Measurements from ENCODE around the gene COG6.

COG6 gene

DNA sequence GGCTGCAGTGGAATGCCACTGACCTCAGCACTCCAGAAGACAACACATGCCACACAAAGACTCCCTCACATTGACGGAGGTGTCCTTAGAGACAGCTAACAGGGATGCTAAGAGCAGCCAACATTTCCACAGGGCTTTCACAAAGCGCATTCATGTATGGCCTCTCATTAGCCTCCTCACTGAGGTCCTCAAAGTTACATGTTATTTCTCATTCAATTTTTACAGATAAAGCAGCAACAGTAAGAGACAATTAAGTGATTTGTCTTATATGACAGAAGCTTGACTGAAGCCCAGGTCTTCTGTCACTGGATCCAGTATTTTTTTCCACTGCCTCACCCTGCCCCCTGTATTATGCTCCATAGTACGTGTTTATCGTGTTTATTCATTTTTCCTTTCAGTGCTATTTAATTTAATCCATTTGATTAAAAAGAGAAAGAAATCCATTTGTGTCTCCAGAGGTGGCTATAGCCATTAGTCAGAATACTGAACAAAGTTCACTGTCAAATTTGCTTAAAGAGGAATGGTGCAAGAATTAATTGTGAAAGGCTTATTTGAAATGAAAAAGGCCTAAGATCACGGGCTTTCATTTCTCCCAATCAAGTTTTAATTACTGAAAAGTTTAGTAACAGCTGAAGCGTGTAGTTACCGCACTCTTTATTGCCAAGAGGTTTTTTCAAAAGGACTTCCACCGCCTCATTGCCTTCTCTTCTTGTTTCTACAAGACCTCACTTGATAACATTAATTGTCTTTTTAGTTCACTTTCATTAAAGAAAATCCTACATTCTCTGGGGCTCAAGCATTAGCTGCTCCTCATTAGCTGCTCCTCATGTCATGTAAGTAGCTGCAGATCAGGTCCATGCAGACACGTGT is 115.0 kb downstream of the COG6 start:
- DNase-seq (ENCODE audit: low spot score), result no peak

- no peak for DNase-seq (ENCODE audit: low spot score)
Observed at GRCh38 chr13:39773833-39774232, 118.4 kb downstream of the COG6 start.

- no peak for DNase-seq (ENCODE audit: low spot score)
Observed at GRCh38 chr13:39776439-39776838, 121.0 kb downstream of the COG6 start.

DNA sequence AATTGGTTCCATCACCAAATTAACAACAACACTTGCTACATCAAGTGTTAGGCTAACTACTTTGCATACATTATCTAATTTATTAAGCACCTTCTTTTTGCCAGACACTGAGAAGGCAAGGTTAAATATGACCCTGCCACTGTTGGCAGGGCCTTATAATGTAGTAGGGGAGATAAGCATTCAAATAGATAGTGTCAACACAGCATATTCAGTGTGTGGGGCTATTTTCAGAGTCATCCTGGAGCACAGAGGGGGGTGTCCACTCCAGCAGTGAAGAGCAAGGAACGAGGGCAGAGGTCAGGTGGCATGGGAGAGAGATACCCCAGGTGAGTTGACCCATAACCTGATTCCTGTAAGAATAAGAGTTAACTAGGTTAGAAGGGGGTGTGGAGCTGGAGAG is 121.6 kb downstream of the COG6 start:
- DNase-seq (ENCODE audit: low spot score), result no peak

DNA sequence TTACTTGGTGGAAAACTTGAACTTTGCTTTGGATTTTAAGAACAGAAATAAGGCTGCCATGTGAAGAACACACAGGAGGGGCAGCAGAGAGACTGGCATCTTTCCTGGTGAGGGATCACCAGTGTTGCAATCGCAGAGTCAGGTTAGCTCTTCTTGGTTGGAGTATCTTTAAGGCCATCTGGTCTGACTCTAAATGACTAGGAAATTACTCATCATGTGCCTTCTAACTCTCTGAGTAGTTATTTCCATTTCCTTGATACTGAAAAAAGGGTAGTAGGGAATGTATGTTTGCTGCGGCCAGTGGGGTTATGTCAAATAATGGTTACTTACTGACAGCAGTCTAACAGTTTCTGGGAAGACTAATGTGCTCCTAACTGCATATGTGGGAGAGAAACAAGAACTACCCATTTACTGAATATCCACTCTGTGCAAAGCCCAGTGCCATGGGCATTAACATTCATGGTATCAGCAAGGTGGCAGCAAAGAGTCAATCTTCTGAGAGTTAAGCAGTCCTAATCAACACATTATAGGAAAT is 122.1 kb downstream of the COG6 start:
- DNase-seq (ENCODE audit: low spot score), result peak; percentile 21

DNA sequence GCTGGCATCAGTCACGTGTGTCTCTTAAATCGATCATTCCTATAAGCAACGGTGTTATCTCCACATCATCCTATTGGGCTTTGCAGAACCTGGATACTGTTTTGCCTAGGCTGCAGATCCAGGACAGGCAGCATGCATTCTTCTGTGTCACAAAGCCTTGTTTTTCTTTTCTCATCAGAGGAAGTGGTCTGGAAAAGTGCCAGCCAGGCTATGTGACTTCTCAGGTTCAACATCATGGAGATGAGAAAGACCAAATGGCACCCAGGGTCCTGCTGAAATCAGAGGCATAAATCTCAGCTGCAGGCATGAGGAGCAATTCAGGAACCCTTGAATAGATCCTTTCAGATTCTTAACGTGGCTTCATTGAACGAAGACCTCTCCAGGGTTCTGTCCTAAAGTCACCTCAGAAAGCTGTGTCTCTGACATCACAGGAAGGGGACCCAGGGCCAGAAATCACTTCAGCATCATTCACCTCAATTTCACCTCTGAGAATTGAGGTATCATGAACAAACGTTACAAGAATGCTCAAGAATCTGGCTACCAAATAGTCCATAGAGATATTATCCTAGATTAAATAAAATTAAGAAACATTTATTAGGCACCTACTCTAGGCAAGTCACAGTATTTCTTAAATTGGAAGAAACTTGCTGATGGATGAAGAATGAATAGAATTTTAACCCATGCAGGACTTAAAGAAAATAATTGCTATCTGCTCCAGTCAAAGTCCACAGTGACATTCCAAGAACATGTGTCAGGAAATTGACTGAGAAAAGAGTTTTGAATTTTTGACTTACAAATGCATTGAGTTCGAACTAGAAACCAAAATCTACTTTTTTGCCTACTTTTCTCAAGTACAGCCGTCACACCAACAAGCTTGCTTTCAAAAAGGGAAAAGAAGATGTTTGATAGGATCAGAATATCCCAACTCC is 124.1 kb downstream of the COG6 start:
- DNase-seq (ENCODE audit: low spot score), result no peak

DNA sequence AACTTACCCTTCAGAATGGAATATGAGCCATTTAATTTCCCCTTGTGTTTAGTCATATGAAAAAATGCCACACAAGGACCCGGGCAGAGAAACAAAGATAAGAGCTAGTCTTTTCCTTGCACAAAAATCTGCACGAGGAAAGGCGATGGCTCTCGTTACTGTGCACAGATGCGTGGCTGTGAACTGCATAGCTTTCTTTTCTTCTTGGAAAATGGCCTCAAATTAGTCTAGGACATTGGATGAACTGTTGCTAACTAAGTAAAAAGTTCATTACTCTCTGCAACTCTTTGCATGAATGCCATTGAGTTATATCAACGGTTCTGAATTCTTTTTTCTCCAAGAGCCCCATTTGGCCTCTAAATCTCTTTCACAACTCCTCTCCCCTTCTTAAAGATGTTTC is 125.2 kb downstream of the COG6 start:
- no peak for DNase-seq (ENCODE audit: low spot score)

- no peak for DNase-seq (ENCODE audit: low spot score)
Observed at GRCh38 chr13:39781381-39781780, 125.9 kb downstream of the COG6 start.

DNA sequence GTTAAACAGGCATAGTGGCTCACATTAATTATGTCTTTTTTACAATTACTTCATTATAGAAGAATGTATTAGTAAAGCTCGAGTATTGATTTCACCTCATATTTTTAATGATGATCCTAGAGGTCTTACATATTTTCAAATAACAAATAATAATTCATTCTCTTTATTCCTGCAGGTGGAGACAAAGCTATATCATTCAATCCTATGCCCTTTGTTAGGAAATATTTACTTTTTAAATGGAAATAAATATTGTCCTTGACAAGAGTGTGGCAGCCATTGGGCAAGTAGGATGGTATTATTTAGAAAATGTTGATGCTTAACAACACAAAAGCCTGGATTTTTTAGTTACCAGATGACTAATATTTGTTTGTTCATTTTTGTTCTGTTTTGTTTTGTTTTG is 127.6 kb downstream of the COG6 start:
- DNase-seq (ENCODE audit: low spot score), result no peak

GRCh38 chr13:39784347-39784746 is 128.9 kb downstream of the COG6 start:
- DNase-seq (ENCODE audit: low spot score), result no peak

DNA sequence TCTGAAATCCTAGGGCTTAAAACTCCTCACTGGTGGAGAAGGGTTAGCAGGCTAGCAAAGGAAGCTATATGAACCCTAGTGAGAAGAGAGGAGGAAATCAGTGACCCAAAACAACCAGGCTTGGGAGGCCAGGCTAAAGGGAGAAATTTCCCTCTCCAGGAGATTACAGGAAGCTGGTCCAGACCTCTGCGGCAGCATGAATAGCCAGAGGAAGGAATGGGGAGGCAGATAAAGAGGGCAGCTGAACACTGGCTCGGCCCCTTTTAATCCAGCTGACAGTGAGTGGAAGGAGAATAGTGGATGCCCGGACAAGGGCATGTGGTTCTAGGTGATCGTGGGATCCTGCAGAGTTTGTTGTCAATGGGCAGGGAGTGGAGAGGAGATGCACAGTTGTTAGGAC is 130.6 kb downstream of the COG6 start:
- DNase-seq (ENCODE audit: low spot score), result no peak

GRCh38 chr13:39787086-39787487 is 131.6 kb downstream of the COG6 start:
- DNase-seq (ENCODE audit: low spot score), result no peak

GRCh38 chr13:39788102-39788501 is 132.6 kb downstream of the COG6 start:
- no peak for DNase-seq (ENCODE audit: low spot score)

GRCh38 chr13:39789451-39789850 is 134.0 kb downstream of the COG6 start:
- DNase-seq (ENCODE audit: low spot score), result no peak
